ENCODE results near the gene TREML4. TPM values are rescaled to one million over a fixed set of nuclear protein-coding genes. Genes with fewer than 3 reads are reported as not detected.
A peak's percentile ranks its signal among the peaks of the same experiment; 100 is the strongest.

Gene TREML4
- total RNA-seq, 2 donors from 2014 or later, result not detected

DNA sequence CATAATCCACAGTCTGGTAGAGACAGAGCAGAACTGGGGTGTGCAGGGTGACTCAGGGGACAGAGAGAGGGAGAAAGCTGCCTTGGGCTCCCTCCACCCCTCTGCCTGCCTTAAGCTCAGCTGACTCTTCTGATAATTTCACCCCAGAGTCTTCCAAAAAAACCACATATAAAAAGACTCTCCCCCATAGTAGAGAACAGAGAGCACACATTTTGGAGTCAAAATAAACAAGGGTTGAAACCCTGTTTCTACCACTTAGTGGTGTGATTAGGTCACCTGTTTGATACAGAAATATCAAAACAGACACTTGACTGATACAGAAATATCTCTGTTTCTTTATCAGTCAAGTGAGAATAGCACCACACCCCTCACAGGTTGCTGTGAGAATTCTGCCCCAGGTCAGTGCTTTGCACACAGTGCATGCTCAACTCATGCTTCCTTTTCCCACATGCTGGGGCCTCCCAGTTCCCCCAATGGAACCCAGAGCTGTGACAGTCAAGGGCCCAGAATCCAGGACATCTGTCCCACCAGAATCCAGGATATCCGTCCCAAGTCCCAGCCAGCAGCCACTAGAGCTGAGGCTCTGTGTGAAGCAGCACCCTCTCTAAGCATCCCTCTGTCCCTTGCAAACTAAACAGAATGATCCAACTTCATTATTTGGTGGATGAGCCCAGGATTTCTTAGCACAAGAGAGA is 28.4 kb upstream of the TREML4 start:
- Histone ChIP-seq H3K9ac (ENCODE audit: extremely low read depth, low read length, poor library complexity, severe bottlenecking) (no peak overlapping the region), H3K4me1 (ENCODE audit: control insufficient read depth, insufficient read depth, low read length) (no peaks in the 10 kb centered on the region), H3K36me3 (ENCODE audit: control insufficient read depth, insufficient read depth, low read length) (no peaks in the 10 kb centered on the region), H3K9me3 (ENCODE audit: control insufficient read depth, low read length) (no peaks in the 10 kb centered on the region), H3K27ac (ENCODE audit: low read depth, low read length) (no peak overlapping the region), H3K4me3 (ENCODE audit: low read length) (no peak overlapping the region), H3K27me3 (ENCODE audit: control insufficient read depth, insufficient read depth, low read length, poor library complexity, severe bottlenecking) (peaks cover 19% of the 10 kb centered on the region)
- no peak overlapping the region for H3K4me3 Mint-ChIP-seq
- H3K36me3 Mint-ChIP-seq (ENCODE audit: low read depth), result no peaks in the 10 kb centered on the region
- H3K9me3 Mint-ChIP-seq, result no peaks in the 10 kb centered on the region
- TF ChIP-seq CTCF (conservative IDR thresholded peaks at IDR 0.05), result no peak
- H3K27me3 Mint-ChIP-seq (ENCODE audit: insufficient read depth), result peaks cover 19% of the 10 kb centered on the region
- WGBS, 2 experiments (ENCODE audit: insufficient coverage in 1 of 2, insufficient read length in 1 of 2), result 89% methylated on average over 1 of the region's 1 CpG; no CpG with 5 or more reads in 1 of the 2 experiments
- no peak overlapping the region for H3K27ac Mint-ChIP-seq
- no peak for DNase-seq
- peaks cover 8% of the 10 kb centered on the region for H3K4me1 Mint-ChIP-seq

DNA sequence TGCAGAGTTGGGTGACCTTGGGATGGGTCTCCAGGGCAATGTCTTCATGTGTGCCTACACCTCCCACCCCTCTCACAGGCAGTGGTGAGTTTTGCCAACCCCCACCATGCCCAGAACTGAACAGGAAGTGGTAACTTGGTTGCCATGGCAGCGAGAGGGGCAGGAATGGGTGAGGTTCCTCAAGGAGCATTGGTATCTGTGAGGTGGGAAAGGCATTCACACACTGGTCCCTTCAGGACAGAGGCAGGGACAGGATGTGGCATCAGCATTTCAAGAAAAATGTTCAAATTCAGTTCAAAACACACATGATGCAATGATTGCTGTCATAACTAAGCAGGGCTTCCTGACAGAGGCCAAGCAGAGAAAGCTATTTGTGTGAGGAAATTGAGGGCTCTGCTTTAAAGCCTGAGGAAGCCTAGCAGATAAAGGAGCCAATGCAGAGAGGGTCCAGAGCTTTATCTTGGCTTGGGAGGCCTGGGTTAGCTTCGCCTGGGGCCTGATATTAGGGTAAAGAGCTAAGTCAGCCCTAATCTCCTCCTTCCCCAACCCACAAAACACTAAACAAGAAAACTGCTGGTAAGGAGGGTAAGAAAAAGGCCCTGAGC is 27.8 kb upstream of the TREML4 start:
- H3K27me3 Mint-ChIP-seq (ENCODE audit: insufficient read depth), result peaks cover 12% of the 10 kb centered on the region
- peaks cover 16% of the 10 kb centered on the region for H3K27me3 ChIP-seq (ENCODE audit: control insufficient read depth, insufficient read depth, low read length, poor library complexity, severe bottlenecking)
- H3K36me3 Mint-ChIP-seq (ENCODE audit: low read depth), result no peaks in the 10 kb centered on the region
- H3K4me1 ChIP-seq (ENCODE audit: control insufficient read depth, insufficient read depth, low read length), result no peaks in the 10 kb centered on the region
- WGBS, 2 experiments (ENCODE audit: insufficient coverage in 1 of 2, insufficient read length in 1 of 2), result 97% methylated on average over 1 of the region's 2 CpGs; no CpG with 5 or more reads in 1 of the 2 experiments
- TF ChIP-seq CTCF (conservative IDR thresholded peaks at IDR 0.05), result no peak
- peaks cover 8% of the 10 kb centered on the region for H3K4me1 Mint-ChIP-seq
- no peak overlapping the region for H3K27ac Mint-ChIP-seq
- H3K27ac ChIP-seq (ENCODE audit: low read depth, low read length), result no peak overlapping the region
- no peaks in the 10 kb centered on the region for H3K36me3 ChIP-seq (ENCODE audit: control insufficient read depth, insufficient read depth, low read length)
- H3K4me3 Mint-ChIP-seq, result no peak overlapping the region
- no peak overlapping the region for H3K4me3 ChIP-seq (ENCODE audit: low read length)
- H3K9me3 Mint-ChIP-seq, result no peaks in the 10 kb centered on the region
- DNase-seq, result peak; percentile 48
- no peak overlapping the region for H3K9ac ChIP-seq (ENCODE audit: extremely low read depth, low read length, poor library complexity, severe bottlenecking)
- H3K9me3 ChIP-seq (ENCODE audit: control insufficient read depth, low read length), result no peaks in the 10 kb centered on the region

DNA sequence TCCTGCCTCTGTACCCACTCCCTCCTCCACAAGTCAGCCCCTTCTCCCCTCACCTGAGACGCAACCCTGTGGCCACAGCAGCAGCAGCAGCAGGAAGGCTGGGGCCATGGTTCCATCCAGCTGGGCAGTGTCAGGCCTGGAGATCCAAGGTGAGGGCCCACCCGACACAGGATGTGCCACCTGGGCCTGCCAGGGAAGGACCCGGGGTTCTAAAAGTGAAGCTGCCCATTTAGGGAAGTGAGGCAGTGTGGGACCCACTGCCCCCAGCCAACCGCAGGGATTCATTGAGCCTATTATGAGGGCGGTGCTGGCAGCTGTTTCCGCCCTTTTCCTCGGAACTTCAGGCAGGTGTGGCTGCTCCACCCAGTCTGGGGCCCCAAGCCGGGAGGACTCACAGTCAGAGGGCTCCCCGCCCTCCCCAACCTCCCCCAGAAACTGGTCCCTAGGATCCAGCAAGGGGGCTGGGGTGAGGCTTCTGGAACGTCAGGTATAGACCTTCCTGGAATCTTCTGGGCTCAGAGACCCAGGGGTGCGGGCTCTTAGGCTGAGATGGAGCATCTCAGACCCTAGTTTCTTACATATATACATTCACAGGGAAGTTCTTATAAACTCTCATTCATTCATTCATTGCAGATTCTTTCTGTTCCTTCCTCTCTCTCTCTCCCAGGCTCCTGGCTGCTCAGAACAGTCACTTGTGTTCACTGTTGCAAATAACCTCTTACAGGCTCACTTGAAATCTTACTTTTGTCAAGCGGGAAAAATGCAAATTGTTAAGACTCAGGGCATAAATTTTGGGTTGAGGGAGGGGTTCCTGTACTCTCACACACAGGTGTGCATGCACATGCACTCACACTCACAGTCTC is 27.0 kb upstream of the TREML4 start, which contains the start of gene TREML2:
TSS of gene TREML2 (minus strand) at position 249 of the 863 bp plus-strand sequence. CDS start at position 108, 141 bp downstream.
- Mint-ChIP-seq H3K4me1 (peaks cover 8% of the 10 kb centered on the region), H3K27ac (no peak within 1 kb of the TSS), H3K4me3 (no peak within 1 kb of the TSS), H3K27me3 (ENCODE audit: insufficient read depth) (peaks cover 8% of the 10 kb centered on the region), H3K36me3 (ENCODE audit: low read depth) (no peaks in the 10 kb centered on the region), H3K9me3 (no peaks in the 10 kb centered on the region)
- H3K4me1 ChIP-seq (ENCODE audit: control insufficient read depth, insufficient read depth, low read length), result no peaks in the 10 kb centered on the region
- DNase-seq, result peak; percentile 49
- peaks cover 10% of the 10 kb centered on the region for H3K27me3 ChIP-seq (ENCODE audit: control insufficient read depth, insufficient read depth, low read length, poor library complexity, severe bottlenecking)
- whole genome bisulfite sequencing, 2 experiments (ENCODE audit: insufficient coverage in 1 of 2, insufficient read length in 1 of 2), result 82 to 94% methylated on average over 5 to 12 of the region's 12 CpGs
- no peak within 1 kb of the TSS for H3K4me3 ChIP-seq (ENCODE audit: low read length)
- no peak within 1 kb of the TSS for H3K9ac ChIP-seq (ENCODE audit: extremely low read depth, low read length, poor library complexity, severe bottlenecking)
- no peak within 1 kb of the TSS for H3K27ac ChIP-seq (ENCODE audit: low read depth, low read length)
- H3K36me3 ChIP-seq (ENCODE audit: control insufficient read depth, insufficient read depth, low read length), result no peaks in the 10 kb centered on the region
- H3K9me3 ChIP-seq (ENCODE audit: control insufficient read depth, low read length), result no peaks in the 10 kb centered on the region
- TF ChIP-seq CTCF (conservative IDR thresholded peaks at IDR 0.05), result no peak

Data from endodermal cell (in vitro differentiated cells).